ENCODE data around the gene THNSL1.

- TF ChIP-seq FOXM1 (IDR thresholded peaks at IDR 0.05; ENCODE audit: borderline replicate concordance, low read depth) (no peak), EP300 (IDR thresholded peaks at IDR 0.05; ENCODE audit: borderline replicate concordance) (no peak), MAX (IDR thresholded peaks at IDR 0.05) (no peak), CREB1 (IDR thresholded peaks at IDR 0.05; ENCODE audit: low read depth) (no peak), TAF1 (IDR thresholded peaks at IDR 0.05; ENCODE audit: low read depth) (no peak), YY1 (IDR thresholded peaks at IDR 0.05; ENCODE audit: low read depth) (no peak)
- TF ChIP-seq, protein P1, sequence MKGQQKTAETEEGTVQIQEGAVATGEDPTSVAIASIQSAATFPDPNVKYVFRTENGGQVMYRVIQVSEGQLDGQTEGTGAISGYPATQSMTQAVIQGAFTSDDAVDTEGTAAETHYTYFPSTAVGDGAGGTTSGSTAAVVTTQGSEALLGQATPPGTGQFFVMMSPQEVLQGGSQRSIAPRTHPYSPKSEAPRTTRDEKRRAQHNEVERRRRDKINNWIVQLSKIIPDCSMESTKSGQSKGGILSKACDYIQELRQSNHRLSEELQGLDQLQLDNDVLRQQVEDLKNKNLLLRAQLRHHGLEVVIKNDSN (IDR thresholded peaks at IDR 0.05): no peak
Measured at GRCh38 chr10:25059990-25060389, 43.6 kb downstream of the THNSL1 start.
